Heart right ventricle (tissue), 16 donors: ENCODE measurements around the gene KPRP. TPM values are rescaled to one million over a fixed set of nuclear protein-coding genes. Genes with fewer than 3 reads are reported as not detected.

Experiments used
- ATAC-seq, 8 donors: fragments of 200-7000 bp; cut with Tn5 transposase; one replicate each; pipeline ENCODE4 v1.9.1; 2020; ENCODE audit warnings: mild to moderate bottlenecking in 8 of 8, moderate library complexity in 8 of 8, moderate number of reproducible peaks in 1 of 8
- DNase-seq, 2 donors: peaks; one replicate each; pipeline ENCODE4 v3.0.0-alpha.2; 2020
- H3K27ac ChIP-seq, 10 donors: fragments of 200-600 bp; sonication (generic) in 2 of 10; one replicate each; pipeline versions ENCODE4 v1.5.0 to v1.8.0; 2020 to 2022; ENCODE audit warnings: mild to moderate bottlenecking in 3 of 10
- H3K27me3 ChIP-seq, 7 donors: fragments of 200-600 bp; one replicate each; pipeline ENCODE4 v1.8.0; 2021 to 2022; ENCODE audit warnings: mild to moderate bottlenecking in 2 of 7
- H3K36me3 ChIP-seq, 9 donors: fragments of 200-600 bp; sonication (generic) in 1 of 9; one replicate each; pipeline versions ENCODE4 v1.5.0 to v1.8.0; 2020 to 2022; ENCODE audit warnings: mild to moderate bottlenecking in 2 of 9
- H3K4me1 ChIP-seq, 9 donors: fragments of 200-600 bp; sonication (generic) in 1 of 9; one replicate each; pipeline versions ENCODE4 v1.5.0 to v1.8.0; 2020 to 2022; ENCODE audit warnings: mild to moderate bottlenecking in 4 of 9
- H3K4me3 ChIP-seq, 10 donors: fragments of 200-600 bp; sonication (generic) in 2 of 10; one replicate each; pipeline versions ENCODE4 v1.5.0 to v1.8.0; 2020 to 2022; ENCODE audit warnings: mild to moderate bottlenecking in 7 of 10, moderate library complexity in 2 of 10
- H3K9me3 ChIP-seq, 11 donors: fragments of 200-600 bp in 10 of 11; sonication (generic) in 2 of 11; one replicate each; pipeline versions ENCODE4 v1.5.0 to v1.8.0; 2013 to 2022; ENCODE audit warnings: mild to moderate bottlenecking in 2 of 11, control low read depth in 1 of 11, moderate library complexity in 1 of 11
- WGBS, 2 donors: extraction: QIAGEN DNeasy Blood & Tissue Kit; methylation state at CpG; one replicate each; pipeline ENCODE4 v1.1.7; 2013; ENCODE audit warnings: inconsistent platforms in 1 of 2; 5-methylcytosine and 5-hydroxymethylcytosine counted together
- intact Hi-C, 10 donors: fragments of 100-400 bp; cut with DNase I; formaldehyde crosslinking; loops; one replicate each; pipeline versions ENCODE4 v1.11.1 to v1.14.2; 2022
- long read RNA-seq, 3 donors: library from polyadenylated mRNA; unstranded; transcript quantifications; one replicate each; pipeline ENCODE4 v2.0.0, GENCODE V29; 2020 to 2021
- polyA plus RNA-seq, 2 donors: library from polyadenylated mRNA; stranded (reverse); fragments of 200-250 nt; gene quantifications; one replicate each; pipeline ENCODE4 v1.2.3, GENCODE V29; 2013
- total RNA-seq, 10 donors: library from RNA; stranded (reverse); fragmentation: NEBNext Ultra II Directional in 3 of 10; extraction: Animal tissue kit (Norgen Biotek cat#: 25700) in 3 of 10; gene quantifications; one replicate each; pipeline versions ENCODE4 v1.2.1 to v1.2.4, GENCODE V29; 2021 to 2023
- TF ChIP-seq, protein P1 (sequence below), 9 donors: fragments of 200-600 bp; sonication (generic) in 2 of 9; IDR thresholded peaks; one replicate each; pipeline versions ENCODE4 v1.5.0 to v1.8.0; 2021 to 2022; ENCODE audit warnings: antibody characterized with exemption in 9 of 9, mild to moderate bottlenecking in 5 of 9, moderate library complexity in 1 of 9
- donor health status: Arrhythmogenic right ventricular cardiomyopathy.
- donor health status: ischemic (EF 13 %, LVEDD 7.1; RV severe dilation, severe dysfunction).
- donor health status: healthy with polysubstance abuse.
- donor health status: DM: no; HTN: yes; CAD: no.
- donor health status: DM: no; HTN: no; CAD: no.
- donor health status: ischemic (EF 25% LVEDD 6.9; RV normal size, moderate dysfunction).
- donor health status: ischemic (EF 25% LVEDD 5.7; RV mildly dilated, moderate dysfunction).
- donor health status: healthy.
- donor health status: DM: yes; HTN: yes; CAD: no.
- donor health status: Ischemic cardiomyopathy.
- donor health status: ischemic (EF 35%, LVEDD 5.7; RV mildly dilated, moderate dysfunction).
- donor health status: nonischemic (EF 11% LVEDD 7.7; RV severe dilation, severe dysfunction).
- donor health status: DM: yes; HTN: yes; CAD: no.
- donor health status: PGD.
- donor health status: ischemic (EF 29% LVEDD 5.4; RV normal size, mild dysfunction).
- donor health status: nonischemic (EF 23%, LVEDD 6.1; RV moderate dilation, normal function).

KPRP gene, protein sequence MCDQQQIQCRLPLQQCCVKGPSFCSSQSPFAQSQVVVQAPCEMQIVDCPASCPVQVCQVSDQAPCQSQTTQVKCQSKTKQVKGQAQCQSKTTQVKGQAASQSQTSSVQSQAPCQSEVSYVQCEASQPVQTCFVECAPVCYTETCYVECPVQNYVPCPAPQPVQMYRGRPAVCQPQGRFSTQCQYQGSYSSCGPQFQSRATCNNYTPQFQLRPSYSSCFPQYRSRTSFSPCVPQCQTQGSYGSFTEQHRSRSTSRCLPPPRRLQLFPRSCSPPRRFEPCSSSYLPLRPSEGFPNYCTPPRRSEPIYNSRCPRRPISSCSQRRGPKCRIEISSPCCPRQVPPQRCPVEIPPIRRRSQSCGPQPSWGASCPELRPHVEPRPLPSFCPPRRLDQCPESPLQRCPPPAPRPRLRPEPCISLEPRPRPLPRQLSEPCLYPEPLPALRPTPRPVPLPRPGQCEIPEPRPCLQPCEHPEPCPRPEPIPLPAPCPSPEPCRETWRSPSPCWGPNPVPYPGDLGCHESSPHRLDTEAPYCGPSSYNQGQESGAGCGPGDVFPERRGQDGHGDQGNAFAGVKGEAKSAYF
- total RNA-seq (not detected), polyA plus RNA-seq (not detected)
- long read RNA-seq, donor 1 = 0 reads
- long read RNA-seq, donor 2 = 0 reads
- long read RNA-seq, donor 3 = 0 reads

DNA sequence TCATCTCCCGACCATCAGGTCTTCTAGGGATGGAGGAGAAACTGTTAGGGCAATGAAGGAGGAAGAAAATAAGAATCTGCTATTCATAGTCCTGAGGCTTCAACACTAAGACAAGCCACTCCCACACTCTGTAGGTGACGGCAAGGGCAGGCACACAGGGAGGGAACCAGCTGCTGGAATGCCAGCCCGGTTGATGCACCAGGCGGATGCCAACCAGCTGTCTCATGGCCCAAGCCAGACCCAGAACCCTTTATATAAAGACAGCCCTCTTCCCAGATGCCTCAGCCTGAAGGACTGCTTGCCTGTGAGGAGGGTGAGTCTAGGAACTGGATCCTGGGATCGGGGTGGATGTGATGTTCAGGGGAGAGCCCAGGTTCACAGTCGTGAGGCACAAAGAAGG lies at the start of gene KPRP:
Gene KPRP, plus strand, starts transcription at position 279 of the 400 bp plus-strand sequence. CDS start 1,564 bp downstream, outside the sequence.
- Histone ChIP-seq H3K4me1 (no peaks in the 10 kb centered on the region), H3K4me3 (no peak within 1 kb of the TSS), H3K27me3 (peaks cover 0 to 6% (median 3%) of the 10 kb centered on the region in 7 donors), H3K36me3 (no peaks in the 10 kb centered on the region), H3K9me3 (no peaks in the 10 kb centered on the region), H3K27ac (no peak within 1 kb of the TSS)
- WGBS, 2 donors = 65 to 68% methylated on average over 6 of the region's 6 CpGs
- ATAC-seq (no peak), DNase-seq (no peak)
- TF ChIP-seq, protein P1, sequence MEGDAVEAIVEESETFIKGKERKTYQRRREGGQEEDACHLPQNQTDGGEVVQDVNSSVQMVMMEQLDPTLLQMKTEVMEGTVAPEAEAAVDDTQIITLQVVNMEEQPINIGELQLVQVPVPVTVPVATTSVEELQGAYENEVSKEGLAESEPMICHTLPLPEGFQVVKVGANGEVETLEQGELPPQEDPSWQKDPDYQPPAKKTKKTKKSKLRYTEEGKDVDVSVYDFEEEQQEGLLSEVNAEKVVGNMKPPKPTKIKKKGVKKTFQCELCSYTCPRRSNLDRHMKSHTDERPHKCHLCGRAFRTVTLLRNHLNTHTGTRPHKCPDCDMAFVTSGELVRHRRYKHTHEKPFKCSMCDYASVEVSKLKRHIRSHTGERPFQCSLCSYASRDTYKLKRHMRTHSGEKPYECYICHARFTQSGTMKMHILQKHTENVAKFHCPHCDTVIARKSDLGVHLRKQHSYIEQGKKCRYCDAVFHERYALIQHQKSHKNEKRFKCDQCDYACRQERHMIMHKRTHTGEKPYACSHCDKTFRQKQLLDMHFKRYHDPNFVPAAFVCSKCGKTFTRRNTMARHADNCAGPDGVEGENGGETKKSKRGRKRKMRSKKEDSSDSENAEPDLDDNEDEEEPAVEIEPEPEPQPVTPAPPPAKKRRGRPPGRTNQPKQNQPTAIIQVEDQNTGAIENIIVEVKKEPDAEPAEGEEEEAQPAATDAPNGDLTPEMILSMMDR (IDR thresholded peaks at IDR 0.05) = no peak
- intact Hi-C loops = no loop called here

DNA sequence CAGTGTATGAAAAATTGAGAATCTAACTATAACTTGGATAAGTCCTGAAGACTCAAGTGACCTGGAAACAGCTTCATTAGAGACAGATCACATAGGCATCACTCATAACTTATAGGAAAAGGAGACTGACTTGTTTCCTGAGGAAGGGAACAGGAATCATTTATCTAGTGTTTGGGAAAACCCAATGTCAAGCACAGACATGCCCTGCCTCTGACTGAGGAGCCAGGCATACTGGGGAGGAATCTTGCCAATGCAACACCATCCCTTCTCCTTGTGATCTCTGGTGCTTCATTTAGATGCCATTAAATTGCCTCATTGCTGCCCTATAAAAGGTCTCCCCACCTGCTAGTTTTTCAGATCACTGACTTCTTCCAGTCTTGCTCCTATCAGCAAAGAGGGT lies 39.6 kb upstream of the KPRP start:
- Histone ChIP-seq H3K36me3 (no peaks in the 10 kb centered on the region), H3K9me3 (peaks cover 0 to 15% (median 0%) of the 10 kb centered on the region in 11 donors), H3K4me1 (no peaks in the 10 kb centered on the region), H3K27me3 (peaks cover 0 to 7% (median 0%) of the 10 kb centered on the region in 7 donors), H3K27ac (no peak overlapping the region), H3K4me3 (no peak overlapping the region)
- no peak for ATAC-seq
- intact Hi-C loops = no loop called here
- TF ChIP-seq, protein P1 (IDR thresholded peaks at IDR 0.05) = no peak
- no peak for DNase-seq

- no peak for ATAC-seq
- intact Hi-C loops = no loop called here
- Histone ChIP-seq H3K27ac (no peak overlapping the region), H3K36me3 (no peaks in the 10 kb centered on the region), H3K4me3 (no peak overlapping the region), H3K9me3 (no peaks in the 10 kb centered on the region), H3K4me1 (no peaks in the 10 kb centered on the region), H3K27me3 (peaks cover 0 to 11% (median under 1%) of the 10 kb centered on the region in 7 donors)
- DNase-seq = no peak
- TF ChIP-seq, protein P1 (IDR thresholded peaks at IDR 0.05) = no peak
These were observed 32.6 kb upstream of the KPRP start for GRCh38 chr1:152725261-152725660.

GRCh38 chr1:152728986-152729385 lies 28.8 kb upstream of the KPRP start:
- intact Hi-C loops = no loop called here
- no peaks in the 10 kb centered on the region for H3K4me1 ChIP-seq
- no peak overlapping the region for H3K27ac ChIP-seq
- peaks cover 0 to 11% (median 0%) of the 10 kb centered on the region in 7 donors for H3K27me3 ChIP-seq
- TF ChIP-seq, protein P1 (IDR thresholded peaks at IDR 0.05) = no peak
- no peak for DNase-seq
- whole genome bisulfite sequencing, 2 donors = 82 to 85% methylated on average over 1 of the region's 1 CpG
- no peak overlapping the region for H3K4me3 ChIP-seq
- no peaks in the 10 kb centered on the region for H3K9me3 ChIP-seq
- no peaks in the 10 kb centered on the region for H3K36me3 ChIP-seq
- ATAC-seq = no peak
